ENCODE results near the gene LUC7L2. TPM values are rescaled to one million over a fixed set of nuclear protein-coding genes. Genes with fewer than 3 reads are reported as not detected.

Gene LUC7L2
- polyA plus RNA-seq, 1 donor (not counting 4 experiments of a cell fraction or from before 2014, with no cell fraction given) = 52.7 TPM

- peaks cover 2 to 7% of the 10 kb centered on the region in 2 experiments for H3K36me3 ChIP-seq (ENCODE audit: control insufficient read depth in 2 of 2, extremely low read depth in 1 of 2, insufficient read depth in 2 of 2, low read length in 2 of 2)
- H3K4me1 ChIP-seq (ENCODE audit: control insufficient read depth, extremely low read depth, insufficient read depth, low read length) = peaks cover 27% of the 10 kb centered on the region
- no peak overlapping the region for H2AFZ ChIP-seq (ENCODE audit: control insufficient read depth, low read length)
- TF ChIP-seq EZH2 (IDR thresholded peaks at IDR 0.05; ENCODE audit: low read length) (no peak), CTCF (optimal IDR thresholded peaks at IDR 0.05 in 1 of 3, IDR thresholded peaks at IDR 0.05 in 1 of 3, conservative IDR thresholded peaks at IDR 0.05 in 1 of 3; ENCODE audit: extremely low read depth in 1 of 3, insufficient read depth in 2 of 3, low read length in 3 of 3) (no peak)
- H3K27me3 ChIP-seq (ENCODE audit: control insufficient read depth, extremely low read depth, insufficient read depth, low read length) = no peaks in the 10 kb centered on the region
- peak overlapping the region; percentile 89 to 92 (median 91) for H3K4me3 ChIP-seq (ENCODE audit: control insufficient read depth in 2 of 3, extremely low read depth in 1 of 3, insufficient read depth in 2 of 3, low read depth in 1 of 3, low read length in 3 of 3)
- H3K9me1 ChIP-seq (ENCODE audit: control insufficient read depth, extremely low read depth, insufficient read depth, low read length) = no peaks in the 10 kb centered on the region
- peaks cover 72% of the 10 kb centered on the region for H3K79me2 ChIP-seq (ENCODE audit: control insufficient read depth, insufficient read depth, low read length)
- peak overlapping the region; percentile 41 for H3K9ac ChIP-seq (ENCODE audit: control insufficient read depth, extremely low read depth, insufficient read depth, low read length)
- peaks cover 13% of the 10 kb centered on the region for H4K20me1 ChIP-seq (ENCODE audit: control insufficient read depth, extremely low read depth, insufficient read depth, low read length)
- no peaks in the 10 kb centered on the region for H3K9me3 ChIP-seq (ENCODE audit: control insufficient read depth, low read depth, low read length)
- no peak overlapping the region for H3K27ac ChIP-seq (ENCODE audit: control insufficient read depth, insufficient read depth, low read length)
- H3K4me2 ChIP-seq (ENCODE audit: control insufficient read depth, extremely low read depth, insufficient read depth, low read depth, low read length) = peak overlapping the region; percentile 66
- FAIRE-seq (no peak), DNase-seq (ENCODE audit: low read depth, low spot score) (no peak)
- dilution Hi-C loops (cut with MboI; ENCODE audit: extremely low pct_ligation_motif_present, low sequenced_read_pairs) = no loop called here
These were observed 2.6 kb downstream of the LUC7L2 start for GRCh38 chr7:139362302-139362701.

- Histone ChIP-seq H2AFZ (ENCODE audit: control insufficient read depth, low read length) (no peak overlapping the region), H4K20me1 (ENCODE audit: control insufficient read depth, extremely low read depth, insufficient read depth, low read length) (peaks cover 18% of the 10 kb centered on the region), H3K27me3 (ENCODE audit: control insufficient read depth, extremely low read depth, insufficient read depth, low read length) (no peaks in the 10 kb centered on the region), H3K4me1 (ENCODE audit: control insufficient read depth, extremely low read depth, insufficient read depth, low read length) (peaks cover 30% of the 10 kb centered on the region), H3K9me1 (ENCODE audit: control insufficient read depth, extremely low read depth, insufficient read depth, low read length) (no peaks in the 10 kb centered on the region), H3K4me2 (ENCODE audit: control insufficient read depth, extremely low read depth, insufficient read depth, low read depth, low read length) (peak overlapping the region; percentile 66), H3K79me2 (ENCODE audit: control insufficient read depth, insufficient read depth, low read length) (peaks cover 77% of the 10 kb centered on the region), H3K4me3 (ENCODE audit: control insufficient read depth in 2 of 3, extremely low read depth in 1 of 3, insufficient read depth in 2 of 3, low read depth in 1 of 3, low read length in 3 of 3) (no peak overlapping the region), H3K9ac (ENCODE audit: control insufficient read depth, extremely low read depth, insufficient read depth, low read length) (peak overlapping the region; percentile 22), H3K36me3 (ENCODE audit: control insufficient read depth in 2 of 2, extremely low read depth in 1 of 2, insufficient read depth in 2 of 2, low read length in 2 of 2) (peaks cover 2 to 7% of the 10 kb centered on the region in 2 experiments), H3K27ac (ENCODE audit: control insufficient read depth, insufficient read depth, low read length) (no peak overlapping the region), H3K9me3 (ENCODE audit: control insufficient read depth, low read depth, low read length) (no peaks in the 10 kb centered on the region)
- no peak for DNase-seq (ENCODE audit: low read depth, low spot score)
- no peak for FAIRE-seq
- dilution Hi-C loops (cut with MboI; ENCODE audit: extremely low pct_ligation_motif_present, low sequenced_read_pairs) = no loop called here
- TF ChIP-seq EZH2 (IDR thresholded peaks at IDR 0.05; ENCODE audit: low read length) (no peak), CTCF (optimal IDR thresholded peaks at IDR 0.05 in 1 of 3, IDR thresholded peaks at IDR 0.05 in 1 of 3, conservative IDR thresholded peaks at IDR 0.05 in 1 of 3; ENCODE audit: extremely low read depth in 1 of 3, insufficient read depth in 2 of 3, low read length in 3 of 3) (no peak)
These were observed 3.3 kb downstream of the LUC7L2 start for GRCh38 chr7:139362981-139363380.
